OCI-M2 (cell line): ENCODE results near the gene KLF13.

Source experiments
- DNase-seq: peaks from one replicate; lab custom pipeline; 2025; ENCODE audit not compliant: unreplicated experiment; lab: John Stamatoyannopoulos, UW

KLF13 gene

GRCh38 chr15:31331389-31331788, 4.8 kb downstream of the KLF13 start:
- DNase-seq, result no peak

DNA sequence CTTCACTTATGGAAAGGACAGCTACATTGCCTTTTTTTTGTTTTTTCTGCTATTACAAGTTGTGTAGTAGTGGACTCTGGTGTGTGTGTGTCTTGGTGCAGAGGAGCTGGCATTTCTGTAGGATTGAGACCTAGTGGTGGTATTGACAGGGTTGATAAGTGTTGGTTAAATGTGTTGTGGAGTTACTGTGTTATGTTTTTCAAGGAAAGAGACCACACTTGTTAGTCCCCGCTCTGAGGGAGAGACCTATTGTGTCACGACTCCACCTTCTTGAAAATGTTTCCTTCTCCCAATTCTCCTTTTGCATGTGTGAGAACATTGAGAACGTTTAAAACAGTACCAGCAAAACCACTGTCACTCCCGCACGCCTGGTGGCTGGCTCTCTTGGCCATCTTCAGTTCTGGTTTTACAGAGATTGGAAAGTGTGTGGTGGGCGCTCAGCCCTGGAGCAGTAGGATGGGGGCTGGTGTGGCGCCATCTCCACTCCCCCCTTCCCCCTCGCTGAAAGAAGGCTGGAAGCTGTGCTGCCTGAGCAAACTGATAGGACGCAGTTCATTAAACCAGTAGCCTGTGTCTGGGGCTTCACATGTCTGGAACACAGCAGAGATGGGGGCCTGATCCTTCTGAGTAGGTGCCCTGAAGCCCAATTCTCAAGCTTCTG, 5.5 kb downstream of the KLF13 start:
- DNase-seq, result no peak

DNA sequence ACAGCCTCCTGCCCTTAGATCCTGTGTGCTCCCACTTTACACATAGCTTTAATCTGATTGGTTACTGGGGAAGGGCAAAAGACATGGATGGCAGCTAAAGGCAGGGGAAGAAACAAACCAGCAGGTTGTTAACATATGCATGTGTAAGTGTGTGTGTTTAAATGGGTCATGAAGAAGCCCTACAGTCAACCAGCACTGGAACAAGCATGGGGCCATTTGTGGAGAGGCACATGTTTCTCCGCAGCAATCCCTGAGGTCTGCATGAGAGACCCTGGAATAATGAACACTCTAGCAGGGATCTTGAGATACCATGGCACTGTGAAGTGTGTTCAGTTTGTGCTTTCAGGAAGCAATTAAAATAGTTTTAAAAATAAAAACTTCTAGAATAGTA, 6.0 kb downstream of the KLF13 start:
- DNase-seq, result no peak

DNA sequence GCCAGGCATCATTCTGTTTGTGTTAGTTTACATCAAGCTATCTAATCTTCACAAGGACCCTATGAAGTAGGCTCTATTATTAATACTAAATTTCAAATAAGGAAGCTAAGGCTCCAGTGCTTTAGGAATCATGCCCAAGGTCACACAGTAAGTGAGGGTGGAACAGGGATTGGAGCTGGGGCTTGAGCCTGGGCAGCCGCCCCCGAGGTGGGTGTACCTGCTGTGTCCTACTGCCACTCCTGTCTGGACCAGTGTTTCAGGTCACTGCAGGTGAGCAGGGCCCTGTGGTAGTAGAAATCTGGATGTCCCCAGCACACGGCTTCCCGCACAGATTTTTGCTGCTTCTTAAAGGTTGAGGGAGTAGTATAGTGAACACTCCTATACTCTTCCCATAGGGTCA, 6.5 kb downstream of the KLF13 start:
- DNase-seq, result no peak

- DNase-seq, result no peak
Measured at GRCh38 chr15:31333820-31334219, 7.2 kb downstream of the KLF13 start.

- DNase-seq, result no peak
Measured at GRCh38 chr15:31335989-31336592, 9.5 kb downstream of the KLF13 start.

GRCh38 chr15:31336593-31337295, 10.1 kb downstream of the KLF13 start:
- no peak for DNase-seq

DNA sequence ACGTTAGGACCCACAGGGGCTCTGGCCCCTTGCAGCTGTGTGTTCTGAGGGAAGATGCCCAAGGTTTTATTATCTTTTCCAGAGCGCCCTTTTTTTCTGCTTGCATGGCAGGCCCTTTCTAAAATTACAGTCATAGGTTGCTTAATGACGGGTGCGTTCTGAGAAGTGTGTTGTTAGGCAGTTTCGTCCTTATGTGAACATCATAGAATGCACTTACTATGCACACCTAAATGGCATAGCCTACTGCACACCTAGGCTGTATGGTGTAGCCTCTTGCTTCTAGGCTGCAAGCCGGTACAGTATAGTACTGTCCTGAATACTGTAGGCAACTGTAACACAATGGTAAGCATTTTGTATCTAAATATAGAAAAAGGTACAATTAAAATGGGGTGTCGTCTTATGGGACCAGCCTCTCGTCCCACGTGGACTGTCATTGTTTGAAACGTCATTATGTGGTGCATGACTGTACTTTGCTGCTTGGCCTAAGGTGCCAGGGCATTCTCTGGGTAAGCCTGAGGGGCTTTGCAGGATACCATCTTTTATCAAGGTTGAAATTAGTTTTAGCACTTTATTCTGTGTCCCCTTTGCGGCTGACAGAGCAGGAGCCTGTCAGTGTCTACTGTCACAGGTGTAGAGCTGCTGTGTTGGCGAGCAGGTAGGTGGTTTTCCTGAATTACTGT, 10.9 kb downstream of the KLF13 start:
- no peak for DNase-seq

DNA sequence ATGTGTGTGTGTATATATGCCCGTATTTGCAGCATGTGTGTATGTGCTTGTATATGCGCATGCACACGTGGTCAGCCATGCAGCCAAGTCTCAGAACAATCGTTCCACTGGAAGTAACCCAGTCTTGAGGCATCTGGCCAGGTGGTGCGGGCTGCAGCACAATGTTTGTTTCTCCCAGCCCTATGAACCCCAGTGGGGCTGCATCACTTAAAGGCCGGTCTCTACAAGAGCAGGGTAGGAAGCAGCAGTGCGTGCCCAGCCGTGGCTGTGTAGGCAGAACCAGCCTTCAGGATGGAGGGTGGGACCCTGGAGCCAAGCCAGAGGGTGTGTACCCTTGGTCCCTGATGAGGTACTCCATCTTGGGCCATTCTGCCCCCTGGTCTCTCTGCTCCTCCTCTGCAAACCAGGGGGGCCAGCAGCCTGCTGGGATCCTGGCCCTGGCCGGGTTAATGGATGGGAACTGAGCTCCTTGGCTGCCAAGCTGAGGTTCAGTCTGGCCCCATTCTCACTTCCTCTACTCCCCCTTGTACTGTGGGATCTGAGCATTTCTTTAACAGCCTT, 11.8 kb downstream of the KLF13 start:
- DNase-seq, result no peak

- no peak for DNase-seq
Measured at GRCh38 chr15:31338879-31339557, 12.4 kb downstream of the KLF13 start.

- no peak for DNase-seq
Measured at GRCh38 chr15:31339558-31339895, 12.9 kb downstream of the KLF13 start.

DNA sequence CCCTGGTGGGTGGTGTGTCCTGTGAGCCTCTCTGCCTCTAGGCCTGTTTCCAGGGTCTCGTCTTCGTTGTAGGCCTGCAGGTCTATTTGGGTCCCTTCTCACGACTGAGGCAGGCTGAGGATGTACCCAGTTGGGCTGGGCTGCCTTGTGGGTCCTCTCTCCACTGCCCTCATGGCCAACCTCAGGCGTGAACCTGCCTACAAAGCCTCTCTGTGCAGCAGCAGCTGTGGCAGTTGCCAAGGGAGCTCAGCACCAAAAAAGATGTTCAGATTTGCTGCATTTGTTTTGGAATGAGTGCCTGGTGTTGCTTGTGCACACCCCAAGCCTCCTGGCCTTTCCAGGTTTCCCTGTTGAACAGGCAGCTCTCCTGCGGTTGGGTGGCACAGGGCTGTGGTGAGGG, 13.4 kb downstream of the KLF13 start:
- DNase-seq, result no peak

DNA sequence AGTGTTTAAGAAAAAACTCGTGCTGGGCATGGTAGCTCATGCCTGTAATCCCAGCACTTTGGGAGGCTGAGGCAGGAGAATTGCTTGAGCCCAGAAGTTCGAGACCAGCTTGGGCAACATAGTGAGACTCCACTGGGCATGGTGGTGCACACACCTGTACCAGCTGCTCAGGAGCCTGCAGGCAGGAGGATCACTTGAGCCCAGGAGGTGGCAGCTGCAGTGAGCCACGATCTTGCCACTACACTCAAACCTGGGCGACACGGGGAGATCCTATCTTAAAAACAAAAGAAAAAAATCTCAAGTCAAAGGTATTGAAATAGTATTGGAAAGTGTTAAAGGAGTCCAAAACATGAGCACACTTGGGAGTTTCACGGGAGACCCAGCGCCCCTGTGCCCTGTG, 14.0 kb downstream of the KLF13 start:
- no peak for DNase-seq

DNA sequence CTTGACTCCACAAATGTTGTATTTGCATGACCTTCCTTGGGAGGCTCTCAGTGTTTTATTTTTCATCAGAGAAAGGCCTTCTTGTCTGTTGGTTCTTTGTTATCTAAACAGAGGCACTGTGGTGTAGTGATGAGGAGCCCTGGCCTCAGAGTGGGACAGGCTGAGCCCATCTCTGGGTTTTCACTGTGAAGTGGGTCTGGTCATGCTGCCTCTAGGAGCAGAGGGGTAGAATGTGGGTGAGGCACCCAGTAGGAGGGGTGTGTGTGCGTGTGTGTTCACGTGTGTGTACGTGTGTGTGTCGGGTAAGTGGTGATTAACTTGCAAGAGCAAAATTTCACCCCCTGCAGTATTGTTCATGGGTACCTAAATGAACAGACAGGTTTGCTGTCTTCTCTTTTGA, 14.4 kb downstream of the KLF13 start:
- DNase-seq, result no peak

DNA sequence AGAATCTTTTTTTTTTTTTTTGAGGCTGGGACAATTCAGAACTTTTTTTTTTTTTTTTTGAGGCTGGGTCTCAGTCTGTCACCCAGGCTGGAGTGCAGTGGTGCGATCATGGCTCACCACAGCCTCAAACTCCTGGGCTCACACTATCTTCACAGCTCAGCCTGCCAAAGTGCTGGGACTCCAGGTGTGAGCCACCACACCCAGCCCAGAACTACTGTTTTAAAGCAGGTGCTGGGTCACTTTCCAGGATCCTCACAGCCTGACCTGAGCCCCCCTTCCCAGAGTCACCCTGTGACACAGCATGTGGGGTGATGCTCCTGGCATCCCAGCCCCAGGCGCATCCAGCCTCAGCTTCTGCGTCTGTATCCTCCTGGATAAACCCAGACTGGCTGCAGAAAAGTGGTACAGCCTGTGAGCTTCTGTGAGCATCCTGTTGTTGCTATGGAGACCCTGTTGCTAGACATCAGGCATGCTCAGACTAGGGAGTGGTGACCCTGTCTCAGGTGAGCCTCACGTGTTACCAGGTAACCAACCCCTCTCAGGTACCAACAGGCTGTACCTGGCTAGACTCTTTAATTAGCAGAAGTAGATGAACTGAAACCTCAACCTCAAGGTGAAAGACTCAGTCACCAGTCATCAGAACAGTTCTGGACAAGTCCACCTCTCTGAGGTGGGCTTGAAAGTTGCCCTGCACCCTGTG, 15.0 kb downstream of the KLF13 start:
- DNase-seq, result no peak

GRCh38 chr15:31342381-31342780, 15.7 kb downstream of the KLF13 start:
- no peak for DNase-seq

DNA sequence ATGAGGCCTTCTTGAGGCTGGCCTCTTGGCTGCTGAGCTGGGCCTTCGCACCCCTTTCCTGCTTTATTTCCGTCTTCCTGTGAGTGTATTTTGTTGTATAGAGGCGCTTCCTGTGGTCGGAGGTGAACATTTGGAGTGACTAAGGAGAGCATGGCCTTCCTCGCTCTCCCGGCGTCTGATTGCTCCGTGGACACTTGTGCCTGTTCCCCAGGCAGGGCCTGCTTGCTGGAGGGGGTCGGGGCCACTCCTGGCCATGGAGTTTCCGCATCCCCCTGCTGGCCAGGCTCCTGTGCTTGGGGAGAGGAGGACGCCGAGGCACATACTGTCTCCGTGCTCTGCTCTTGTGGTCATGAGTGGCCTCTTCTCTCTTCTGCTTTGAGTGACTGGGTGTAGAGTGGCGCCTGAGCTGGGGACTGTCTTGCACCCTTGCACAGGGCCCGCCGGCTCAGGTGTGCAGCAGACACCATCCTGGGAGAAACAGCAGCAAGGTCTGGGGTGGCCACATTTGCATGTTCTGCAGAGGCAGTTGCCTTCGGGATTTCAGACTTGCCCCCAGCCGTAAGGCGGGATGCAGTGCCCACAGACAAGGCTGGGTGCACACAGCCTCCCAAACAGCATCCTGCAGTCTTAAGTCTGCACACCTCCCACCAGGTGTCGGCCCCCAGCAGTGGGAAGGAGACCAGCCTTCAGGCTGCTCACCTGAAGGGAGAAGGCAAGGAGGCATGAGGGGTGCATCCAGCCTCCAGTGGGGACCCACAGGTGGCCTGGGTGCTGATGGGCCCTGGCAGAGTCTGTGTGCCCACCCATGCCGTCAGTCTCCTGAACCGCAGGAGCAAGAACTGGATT, 16.4 kb downstream of the KLF13 start:
- DNase-seq, result no peak

GRCh38 chr15:31343831-31344230, 17.2 kb downstream of the KLF13 start:
- DNase-seq, result no peak

- no peak for DNase-seq
Measured at GRCh38 chr15:31344266-31344665, 17.6 kb downstream of the KLF13 start.
